ENCODE results near the gene APOM.

APOM gene

GRCh38 chr6:31658158-31658688, 2.5 kb downstream of the APOM start:
- DNase-seq (ENCODE audit: low spot score): no peak

- no peak for DNase-seq (ENCODE audit: low spot score)
Observed at GRCh38 chr6:31658983-31659648, 3.4 kb downstream of the APOM start.

- DNase-seq (ENCODE audit: low spot score): no peak
Observed at GRCh38 chr6:31659649-31660380, 4.1 kb downstream of the APOM start.

- DNase-seq (ENCODE audit: low spot score): peak; percentile 68
Observed at GRCh38 chr6:31660381-31661261, 4.9 kb downstream of the APOM start, which contains the start of gene C6orf47. Gene C6orf47, minus strand, starts transcription at chr6:31660778. Its CDS starts 831 bp downstream, at chr6:31659947.

GRCh38 chr6:31661262-31662123, 5.8 kb downstream of the APOM start:
- DNase-seq (ENCODE audit: low spot score): no peak

GRCh38 chr6:31662124-31662723, 6.5 kb downstream of the APOM start:
- DNase-seq (ENCODE audit: low spot score): no peak

- DNase-seq (ENCODE audit: low spot score): no peak
Observed at GRCh38 chr6:31663126-31663960, 7.6 kb downstream of the APOM start.

- peak; percentile 78 for DNase-seq (ENCODE audit: low spot score)
Observed at GRCh38 chr6:31663961-31664789, 8.5 kb downstream of the APOM start.

- DNase-seq (ENCODE audit: low spot score): peak; percentile 94
Observed at GRCh38 chr6:31664790-31665500, 9.3 kb downstream of the APOM start, which contains the start of gene GPANK1. Gene GPANK1, minus strand, starts transcription at chr6:31664997. Its CDS starts 519 bp downstream, at chr6:31664478.

- DNase-seq (ENCODE audit: low spot score): peak; percentile 99
Observed at GRCh38 chr6:31665501-31666336, 10.0 kb downstream of the APOM start, which contains the start of gene CSNK2B. Gene CSNK2B, plus strand, starts transcription at chr6:31666080. Its CDS starts 752 bp downstream, at chr6:31666832.

- DNase-seq (ENCODE audit: low spot score): no peak
Observed at GRCh38 chr6:31666337-31666965, 10.8 kb downstream of the APOM start.

- no peak for DNase-seq (ENCODE audit: low spot score)
Observed at GRCh38 chr6:31669676-31670075, 14.0 kb downstream of the APOM start, which contains the start of gene LY6G5B. Gene LY6G5B, plus strand, starts transcription at chr6:31669976. Its CDS starts 975 bp downstream, at chr6:31670951.

- no peak for DNase-seq (ENCODE audit: low spot score)
Observed at GRCh38 chr6:31676322-31676903, 20.7 kb downstream of the APOM start.

- DNase-seq (ENCODE audit: low spot score): no peak
Observed at GRCh38 chr6:31676904-31677303, 21.2 kb downstream of the APOM start.

GRCh38 chr6:31677955-31678354, 22.3 kb downstream of the APOM start:
- DNase-seq (ENCODE audit: low spot score): no peak

Data from COLO829 (cell line).